GM18502 (cell line): ENCODE results near the gene ATXN2.

ENCODE experiments used
- ATAC-seq: cut with Tn5 transposase; IDR thresholded peaks from one replicate; pipeline ENCODE4 v1.9.1; 2021; ENCODE audit warnings: mild to moderate bottlenecking; ENCODE audit not compliant: unreplicated experiment, poor library complexity

Gene ATXN2

GRCh38 chr12:111443086-111443485 is 156.0 kb downstream of the ATXN2 start:
- no peak for ATAC-seq

GRCh38 chr12:111442301-111443045 is 156.6 kb downstream of the ATXN2 start:
- no peak for ATAC-seq

DNA sequence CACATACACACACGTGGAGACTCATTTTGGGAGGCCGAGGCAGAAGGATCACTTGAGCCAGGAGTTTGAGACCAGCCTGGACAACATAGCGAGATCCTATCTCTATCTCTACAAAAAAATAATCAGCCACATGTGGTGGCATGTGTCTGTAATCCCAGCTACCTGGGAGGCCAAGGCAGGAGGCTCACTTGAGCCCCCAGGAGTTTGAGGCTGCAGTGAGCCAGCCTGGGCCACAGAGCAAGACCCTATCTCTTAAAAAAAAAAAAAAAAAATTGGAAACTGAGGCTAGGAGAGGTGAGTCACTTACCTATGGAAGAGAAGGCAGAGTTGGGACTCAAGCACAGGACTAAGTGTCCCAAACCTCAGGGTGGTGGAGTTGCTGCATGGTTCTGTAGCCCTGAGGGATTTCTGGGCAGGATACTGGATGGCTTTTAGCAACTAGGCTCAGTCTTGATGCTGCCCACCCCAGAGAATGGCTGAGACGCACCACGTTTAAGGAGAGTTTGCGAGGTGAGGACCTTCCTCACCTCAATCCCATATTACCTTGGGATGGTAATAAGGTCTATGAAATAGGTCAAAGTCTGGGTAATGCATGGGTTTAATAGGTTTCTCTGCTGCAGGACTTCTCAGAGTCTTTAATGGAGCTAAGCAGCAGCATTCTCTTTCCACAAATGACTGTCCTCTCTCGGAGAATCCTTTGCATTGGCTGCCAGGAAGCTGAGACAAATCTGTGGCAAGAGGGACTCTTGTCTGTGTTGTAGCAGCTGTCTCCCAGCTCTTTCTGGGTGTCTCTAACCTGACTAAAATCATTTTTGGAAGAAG is 157.8 kb downstream of the ATXN2 start:
- no peak for ATAC-seq

DNA sequence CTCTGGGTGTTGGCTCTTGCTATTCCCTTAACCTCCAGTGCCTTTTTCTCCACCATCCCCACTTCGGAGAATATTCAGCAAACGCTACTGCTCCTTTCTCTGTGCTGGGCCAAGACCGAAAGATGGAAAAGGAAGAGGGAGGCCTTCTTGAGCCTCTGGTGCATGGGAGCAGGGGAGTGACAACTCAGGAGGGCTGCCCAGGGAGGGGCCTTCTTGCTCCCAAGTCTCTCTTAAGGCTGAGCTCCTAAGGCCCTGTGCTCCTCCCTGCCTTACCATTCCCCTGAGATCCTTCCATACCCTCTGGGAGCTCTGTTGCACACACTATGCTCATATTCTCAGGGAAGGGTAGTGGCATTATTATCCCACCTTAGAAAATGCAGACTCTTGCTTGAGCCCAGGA is 158.5 kb downstream of the ATXN2 start:
- ATAC-seq: no peak

GRCh38 chr12:111440152-111440551 is 159.0 kb downstream of the ATXN2 start:
- ATAC-seq: no peak

DNA sequence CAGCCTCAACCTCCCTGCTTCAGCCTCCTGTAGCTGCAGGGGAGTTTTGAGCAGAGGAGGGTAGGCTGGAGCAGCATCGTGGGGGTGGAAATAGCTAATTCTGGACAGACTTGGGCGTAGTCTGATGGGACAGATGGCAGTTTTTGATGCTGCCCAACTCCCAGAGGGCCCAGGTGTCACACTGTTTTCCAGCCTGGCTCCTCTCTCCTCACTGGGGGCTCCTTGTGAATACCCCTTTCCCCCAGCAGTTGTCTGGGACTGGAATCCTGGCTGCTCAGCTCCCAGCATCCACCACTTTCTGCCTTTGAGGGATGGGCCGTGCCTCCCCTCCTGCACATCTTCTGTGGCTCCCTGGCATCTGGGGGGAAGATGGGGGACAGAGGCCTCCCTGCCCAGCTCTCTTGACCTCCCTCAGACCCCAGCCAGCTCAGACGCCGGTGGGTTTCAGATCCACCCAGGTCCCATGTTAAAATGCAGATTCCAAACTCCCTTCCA is 159.4 kb downstream of the ATXN2 start:
- no peak for ATAC-seq

DNA sequence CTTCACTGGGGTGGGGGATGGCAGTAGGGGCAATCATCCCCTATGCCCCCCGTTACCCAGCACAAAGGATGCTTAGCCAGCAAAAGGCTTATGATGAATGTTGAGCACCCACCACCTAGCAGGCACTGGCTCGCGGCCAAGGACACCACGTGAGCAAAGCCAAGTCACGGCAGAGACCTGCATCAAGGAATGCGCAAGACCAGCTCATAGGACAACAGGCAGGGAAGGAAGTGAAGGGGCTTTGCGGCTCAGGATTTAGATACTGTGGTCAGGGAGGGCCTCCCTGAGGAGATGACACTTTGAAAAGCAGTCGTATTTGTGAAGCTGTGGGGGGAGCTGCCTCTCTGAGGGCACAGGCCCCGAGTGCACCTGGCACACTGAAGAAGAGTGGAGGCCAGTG is 160.6 kb downstream of the ATXN2 start:
- ATAC-seq: no peak

GRCh38 chr12:111437816-111438454 is 161.2 kb downstream of the ATXN2 start:
- no peak for ATAC-seq

- ATAC-seq: no peak
Observed at GRCh38 chr12:111436811-111437210, 162.3 kb downstream of the ATXN2 start.

- no peak for ATAC-seq
Observed at GRCh38 chr12:111436266-111436665, 162.8 kb downstream of the ATXN2 start.

DNA sequence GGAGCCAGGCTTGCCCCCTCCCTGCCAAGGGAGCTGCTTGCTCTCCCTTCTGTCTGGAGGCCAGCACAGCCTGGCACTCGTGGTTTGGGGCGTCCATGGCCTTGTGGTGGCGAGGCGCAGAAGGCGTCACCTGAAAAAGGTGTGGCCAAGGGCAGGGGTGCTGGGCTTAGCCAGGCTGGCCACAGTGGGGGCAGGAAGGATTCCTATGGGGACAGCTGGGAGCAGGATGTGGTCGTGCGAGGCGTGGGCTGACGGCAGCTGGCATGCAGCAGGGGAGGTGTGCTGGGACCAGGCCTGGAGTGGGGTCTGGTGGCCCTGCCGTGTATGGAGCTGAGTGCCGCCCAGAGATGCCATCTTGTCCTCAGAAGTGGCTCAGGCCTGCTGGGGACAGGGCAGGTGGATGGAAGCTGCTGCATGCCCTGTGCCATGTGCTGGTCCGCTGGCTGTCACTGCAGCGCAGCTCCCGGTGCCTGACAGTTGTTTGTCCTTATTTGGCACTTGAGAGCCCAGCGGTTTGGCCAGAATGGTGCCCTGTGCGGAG is 163.4 kb downstream of the ATXN2 start:
- no peak for ATAC-seq

DNA sequence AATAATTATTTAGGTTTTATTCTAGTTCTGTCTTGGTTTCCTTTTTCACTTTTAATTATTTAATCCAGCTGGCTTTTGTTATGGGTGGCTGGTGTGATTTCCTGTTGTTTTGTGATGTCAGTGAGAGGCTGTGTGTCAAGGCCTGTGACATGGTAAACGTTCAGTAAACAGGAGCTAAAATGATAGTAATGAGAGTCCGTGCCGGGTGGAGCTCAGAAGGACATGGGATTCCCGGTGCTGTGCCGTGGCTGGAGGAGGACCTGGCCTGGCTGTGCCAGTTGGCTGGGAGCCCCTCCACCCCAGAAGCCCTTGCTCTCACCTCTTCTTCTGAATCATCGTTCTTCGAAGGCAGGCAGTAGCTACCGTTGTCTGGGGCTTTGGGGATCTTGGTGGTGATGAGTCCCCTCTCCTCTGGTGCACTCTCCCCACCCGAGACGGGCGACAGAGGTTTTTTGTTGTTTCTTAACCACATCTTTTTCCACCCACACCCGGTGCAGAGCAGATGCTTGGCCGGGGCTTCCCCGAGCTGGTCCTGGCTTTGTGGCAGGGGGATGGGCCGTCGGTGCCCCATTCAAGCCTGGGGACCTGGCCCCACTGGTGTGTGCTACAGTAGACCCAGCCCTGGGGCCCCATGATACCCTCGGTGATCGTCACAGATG is 164.3 kb downstream of the ATXN2 start:
- peak; percentile 60 for ATAC-seq

DNA sequence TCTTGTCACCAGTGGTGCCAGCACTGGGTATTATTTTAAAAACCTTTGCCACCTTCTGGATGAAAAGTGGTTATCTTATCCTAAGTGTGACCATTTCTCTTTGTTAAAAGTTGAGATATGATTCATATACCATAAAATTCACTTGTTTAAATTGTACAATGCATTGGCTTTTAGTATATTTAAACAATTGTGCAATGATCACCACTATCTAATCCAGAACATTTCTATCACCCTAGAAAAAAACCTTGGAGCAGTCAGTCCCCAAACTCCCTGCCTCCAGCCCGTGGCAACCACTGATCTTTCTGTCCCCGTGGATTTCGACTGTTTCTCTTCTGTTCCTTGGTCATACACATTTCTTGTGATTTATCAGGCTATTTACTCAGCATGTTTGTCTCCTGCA is 165.1 kb downstream of the ATXN2 start:
- no peak for ATAC-seq

GRCh38 chr12:111431772-111432171 is 167.3 kb downstream of the ATXN2 start:
- ATAC-seq: no peak

GRCh38 chr12:111430433-111431353 is 168.4 kb downstream of the ATXN2 start:
- ATAC-seq: no peak

GRCh38 chr12:111429828-111430432 is 169.2 kb downstream of the ATXN2 start:
- no peak for ATAC-seq

GRCh38 chr12:111428728-111429175 is 170.4 kb downstream of the ATXN2 start:
- no peak for ATAC-seq

DNA sequence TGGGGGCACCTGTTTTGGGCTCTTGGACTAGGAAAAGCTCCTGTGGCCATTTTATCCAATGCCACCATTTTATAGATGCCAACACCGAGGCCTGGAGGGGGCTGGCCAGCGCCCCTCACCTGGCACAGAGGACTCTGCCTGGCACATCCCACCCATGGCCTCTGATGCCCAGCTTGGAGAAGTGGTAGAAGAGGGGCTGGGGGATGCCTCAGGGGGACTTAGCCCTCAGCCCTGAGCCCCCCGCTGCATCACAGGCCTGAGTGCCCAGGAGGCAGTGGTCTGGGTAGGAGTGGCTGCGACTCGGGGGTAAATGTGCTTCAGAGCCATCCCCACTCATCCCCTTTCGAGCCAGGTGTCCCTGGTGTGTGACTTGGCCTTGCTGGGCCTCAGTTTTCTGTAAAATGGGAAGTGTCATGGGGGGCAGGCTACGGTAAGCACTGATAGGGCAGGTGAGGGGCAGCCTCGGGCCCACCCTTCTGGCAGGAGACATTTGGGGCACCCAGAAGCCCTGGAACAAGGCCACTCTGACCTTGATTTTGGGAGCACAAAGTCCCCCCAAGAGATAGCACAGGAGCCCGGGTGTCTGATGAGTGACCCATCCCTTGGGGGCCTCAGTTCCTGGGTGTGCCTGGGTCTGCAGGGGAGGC is 170.9 kb downstream of the ATXN2 start:
- ATAC-seq: no peak
